Measurements from ENCODE around the gene ADCY10. TPM values are rescaled to one million over a fixed set of nuclear protein-coding genes. Genes with fewer than 3 reads are reported as not detected.

ADCY10 gene
- total RNA-seq, 1 donor from 2014 or later = 0.27 TPM

GRCh38 chr1:167784876-167785550 lies 128.9 kb downstream of the ADCY10 start:
- Histone ChIP-seq H3K27me3 (ENCODE audit: insufficient read depth, low read length) (no peaks in the 10 kb centered on the region), H3K9me3 (ENCODE audit: insufficient read depth, low read depth, low read length) (no peaks in the 10 kb centered on the region), H3K9ac (ENCODE audit: low read length) (no peak overlapping the region), H3K27ac (ENCODE audit: low read depth, low read length) (no peak overlapping the region), H3K79me2 (ENCODE audit: insufficient read depth, low read length) (no peaks in the 10 kb centered on the region), H3K4me2 (ENCODE audit: low read length) (no peak overlapping the region), H3K36me3 (ENCODE audit: insufficient read depth, low read length) (peaks cover 10% of the 10 kb centered on the region), H2AFZ (ENCODE audit: low read depth, low read length) (no peak overlapping the region), H3K4me3 (ENCODE audit: insufficient read depth, low read depth, low read length) (no peak overlapping the region), H4K20me1 (ENCODE audit: insufficient read depth, low read length) (peaks cover 5% of the 10 kb centered on the region), H3K4me1 (ENCODE audit: insufficient read depth, low read length) (peaks cover 3% of the 10 kb centered on the region)
- Mint-ChIP-seq H3K9me3 (ENCODE audit: unreplicated experiment) (no peaks in the 10 kb centered on the region), H3K27me3 (ENCODE audit: low read depth, unreplicated experiment) (no peaks in the 10 kb centered on the region), H3K4me3 (ENCODE audit: unreplicated experiment) (no peak overlapping the region), H3K4me1 (ENCODE audit: low read depth, unreplicated experiment) (no peaks in the 10 kb centered on the region), H3K36me3 (ENCODE audit: low read depth, unreplicated experiment) (peaks cover 28% of the 10 kb centered on the region), H3K27ac (ENCODE audit: unreplicated experiment) (no peak overlapping the region)
- FAIRE-seq (no peak), DNase-seq (ENCODE audit: low read depth) (no peak)
- no peak for TF ChIP-seq EZH2 (IDR thresholded peaks at IDR 0.05; ENCODE audit: insufficient read depth, low read length)
- TF ChIP-seq, protein P1, sequence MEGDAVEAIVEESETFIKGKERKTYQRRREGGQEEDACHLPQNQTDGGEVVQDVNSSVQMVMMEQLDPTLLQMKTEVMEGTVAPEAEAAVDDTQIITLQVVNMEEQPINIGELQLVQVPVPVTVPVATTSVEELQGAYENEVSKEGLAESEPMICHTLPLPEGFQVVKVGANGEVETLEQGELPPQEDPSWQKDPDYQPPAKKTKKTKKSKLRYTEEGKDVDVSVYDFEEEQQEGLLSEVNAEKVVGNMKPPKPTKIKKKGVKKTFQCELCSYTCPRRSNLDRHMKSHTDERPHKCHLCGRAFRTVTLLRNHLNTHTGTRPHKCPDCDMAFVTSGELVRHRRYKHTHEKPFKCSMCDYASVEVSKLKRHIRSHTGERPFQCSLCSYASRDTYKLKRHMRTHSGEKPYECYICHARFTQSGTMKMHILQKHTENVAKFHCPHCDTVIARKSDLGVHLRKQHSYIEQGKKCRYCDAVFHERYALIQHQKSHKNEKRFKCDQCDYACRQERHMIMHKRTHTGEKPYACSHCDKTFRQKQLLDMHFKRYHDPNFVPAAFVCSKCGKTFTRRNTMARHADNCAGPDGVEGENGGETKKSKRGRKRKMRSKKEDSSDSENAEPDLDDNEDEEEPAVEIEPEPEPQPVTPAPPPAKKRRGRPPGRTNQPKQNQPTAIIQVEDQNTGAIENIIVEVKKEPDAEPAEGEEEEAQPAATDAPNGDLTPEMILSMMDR (IDR thresholded peaks at IDR 0.05; ENCODE audit: insufficient read depth, low read depth, low read length) = no peak

DNA sequence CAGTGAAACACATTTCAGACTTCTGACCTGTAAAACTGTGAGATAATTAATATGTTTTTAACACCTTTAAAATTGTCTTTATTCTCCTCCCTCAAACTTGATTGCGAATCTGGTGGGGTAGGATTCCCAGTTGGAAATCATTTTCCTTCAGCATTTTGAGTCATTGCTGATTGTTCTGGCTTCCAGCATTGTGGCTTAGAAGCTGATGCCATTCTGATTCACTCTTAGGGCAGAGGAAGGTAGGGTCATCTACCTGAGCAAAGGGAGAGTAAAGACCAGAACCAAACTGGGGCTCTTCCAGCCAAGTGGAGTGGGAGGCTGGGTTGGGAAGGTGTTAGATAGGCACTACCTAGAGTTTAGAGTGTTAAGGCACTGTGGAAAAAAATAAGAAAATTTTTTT lies 131.0 kb downstream of the ADCY10 start:
- Histone ChIP-seq H3K9me3 (ENCODE audit: insufficient read depth, low read depth, low read length) (no peaks in the 10 kb centered on the region), H4K20me1 (ENCODE audit: insufficient read depth, low read length) (peaks cover 5% of the 10 kb centered on the region), H3K9ac (ENCODE audit: low read length) (no peak overlapping the region), H3K27ac (ENCODE audit: low read depth, low read length) (no peak overlapping the region), H3K4me3 (ENCODE audit: insufficient read depth, low read depth, low read length) (no peak overlapping the region), H3K36me3 (ENCODE audit: insufficient read depth, low read length) (peaks cover 10% of the 10 kb centered on the region), H3K4me2 (ENCODE audit: low read length) (no peak overlapping the region), H3K79me2 (ENCODE audit: insufficient read depth, low read length) (no peaks in the 10 kb centered on the region), H3K4me1 (ENCODE audit: insufficient read depth, low read length) (no peaks in the 10 kb centered on the region), H2AFZ (ENCODE audit: low read depth, low read length) (no peak overlapping the region), H3K27me3 (ENCODE audit: insufficient read depth, low read length) (no peaks in the 10 kb centered on the region)
- Mint-ChIP-seq H3K27ac (ENCODE audit: unreplicated experiment) (no peak overlapping the region), H3K4me3 (ENCODE audit: unreplicated experiment) (no peak overlapping the region), H3K4me1 (ENCODE audit: low read depth, unreplicated experiment) (no peaks in the 10 kb centered on the region), H3K9me3 (ENCODE audit: unreplicated experiment) (no peaks in the 10 kb centered on the region), H3K36me3 (ENCODE audit: low read depth, unreplicated experiment) (peaks cover 28% of the 10 kb centered on the region), H3K27me3 (ENCODE audit: low read depth, unreplicated experiment) (no peaks in the 10 kb centered on the region)
- no peak for TF ChIP-seq EZH2 (IDR thresholded peaks at IDR 0.05; ENCODE audit: insufficient read depth, low read length)
- TF ChIP-seq, protein P1 (IDR thresholded peaks at IDR 0.05; ENCODE audit: insufficient read depth, low read depth, low read length) = no peak
- FAIRE-seq (no peak), DNase-seq (ENCODE audit: low read depth) (no peak)

DNA sequence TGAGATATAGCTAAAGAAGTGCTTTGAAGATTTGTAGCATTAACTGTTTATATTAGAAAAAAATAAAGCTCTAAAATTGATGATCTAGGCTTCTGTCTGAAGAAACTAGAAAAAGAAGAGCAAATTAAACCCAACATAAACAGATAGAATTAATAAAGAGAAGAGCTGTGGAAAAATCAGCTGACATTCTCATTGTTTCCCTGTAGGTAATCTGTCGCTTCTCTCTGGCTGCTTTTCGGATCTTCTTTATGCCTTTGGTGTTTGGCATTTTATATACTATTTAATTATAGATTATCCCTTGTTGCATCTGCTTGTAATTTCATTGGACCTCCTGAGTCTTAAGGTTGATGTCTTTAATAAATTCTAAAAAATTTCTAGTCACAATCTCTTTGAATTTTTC lies 132.4 kb downstream of the ADCY10 start:
- Mint-ChIP-seq H3K4me1 (ENCODE audit: low read depth, unreplicated experiment) (peaks cover 6% of the 10 kb centered on the region), H3K27ac (ENCODE audit: unreplicated experiment) (no peak overlapping the region), H3K36me3 (ENCODE audit: low read depth, unreplicated experiment) (peaks cover 30% of the 10 kb centered on the region), H3K9me3 (ENCODE audit: unreplicated experiment) (no peaks in the 10 kb centered on the region), H3K4me3 (ENCODE audit: unreplicated experiment) (no peak overlapping the region), H3K27me3 (ENCODE audit: low read depth, unreplicated experiment) (no peaks in the 10 kb centered on the region)
- Histone ChIP-seq H3K79me2 (ENCODE audit: insufficient read depth, low read length) (no peaks in the 10 kb centered on the region), H3K36me3 (ENCODE audit: insufficient read depth, low read length) (peaks cover 12% of the 10 kb centered on the region), H3K4me3 (ENCODE audit: insufficient read depth, low read depth, low read length) (no peak overlapping the region), H4K20me1 (ENCODE audit: insufficient read depth, low read length) (peaks cover 5% of the 10 kb centered on the region), H2AFZ (ENCODE audit: low read depth, low read length) (no peak overlapping the region), H3K27ac (ENCODE audit: low read depth, low read length) (no peak overlapping the region), H3K9me3 (ENCODE audit: insufficient read depth, low read depth, low read length) (no peaks in the 10 kb centered on the region), H3K27me3 (ENCODE audit: insufficient read depth, low read length) (no peaks in the 10 kb centered on the region), H3K9ac (ENCODE audit: low read length) (no peak overlapping the region), H3K4me2 (ENCODE audit: low read length) (no peak overlapping the region), H3K4me1 (ENCODE audit: insufficient read depth, low read length) (no peaks in the 10 kb centered on the region)
- no peak for FAIRE-seq
- no peak for TF ChIP-seq EZH2 (IDR thresholded peaks at IDR 0.05; ENCODE audit: insufficient read depth, low read length)
- TF ChIP-seq, protein P1 (IDR thresholded peaks at IDR 0.05; ENCODE audit: insufficient read depth, low read depth, low read length) = no peak
- DNase-seq (ENCODE audit: low read depth) = no peak
